GM12878 (cell line): ENCODE data around the gene COX6B2. TPM values are rescaled to one million over a fixed set of nuclear protein-coding genes. Genes with fewer than 3 reads are reported as not detected.

Source experiments
- ATAC-seq: fragments of 200-7000 bp; cut with Tn5 transposase; 3 replicates; pipeline ENCODE4 v1.9.1; 2020; ENCODE audit warnings: mild to moderate bottlenecking, moderate library complexity
- BruUV-seq: library from RNA; stranded (reverse); fragments of 400-500 nt; replicated peaks from 2 replicates; lab custom pipeline; 2021; lab: Mats Ljungman, UMichigan
- CTCF ChIA-PET: fragments of 300-600 bp; sonication (Branson Sonifier 250); formaldehyde crosslinking; extraction: SDS; loops from one replicate; lab custom pipeline; 2021; ENCODE audit warnings: inconsistent platforms; lab: Yijun Ruan, JAX
- POLR2A ChIA-PET: fragments of 350-600 bp; formaldehyde crosslinking; extraction: SDS; loops from one replicate; lab custom pipeline; 2021; ENCODE audit warnings: inconsistent platforms; lab: Charles Lee
- RAD21 ChIA-PET: fragments of 300-600 bp; sonication (Branson Sonifier 250); formaldehyde crosslinking; loops from one replicate; lab custom pipeline; 2023; ENCODE audit warnings: antibody characterized with exemption; ENCODE audit not compliant: unreplicated experiment; lab: Charles Lee
- SMC1A ChIA-PET: fragments of 300-600 bp; sonication (Branson Sonifier 250); formaldehyde crosslinking; loops from one replicate; lab custom pipeline; 2023; ENCODE audit not compliant: unreplicated experiment, uncharacterized antibody; lab: Charles Lee
- DNase-seq: peaks from one replicate; pipeline ENCODE4 v3.0.0-alpha.2; 2011; ENCODE audit warnings: low read depth, low spot score
- FAIRE-seq: peaks from 3 replicates; lab custom pipeline; 2011; peaks lifted over from hg19 to GRCh38; lab: Jason Lieb, UNC
- H2AFZ ChIP-seq: 2 replicates; pipeline ENCODE4 v1.6.0; 2011; ENCODE audit warnings: low read depth, low read length, control low read depth; ENCODE audit not compliant: control insufficient read depth
- H3K27ac ChIP-seq: 2 replicates; pipeline ENCODE4 v1.5.1; 2011; ENCODE audit warnings: control low read depth; ENCODE audit not compliant: control insufficient read depth, insufficient read depth
- H3K27me3 ChIP-seq, 2 experiments: replicated peaks in 1 of 2; 2 replicates each; pipeline versions ENCODE4 v1.6.0 to v1.6.1; 2011; ENCODE audit warnings: low read length in 1 of 2; ENCODE audit not compliant: control insufficient read depth in 2 of 2, insufficient read depth in 2 of 2
- H3K36me3 ChIP-seq, 2 experiments: 2 replicates each; pipeline ENCODE4 v1.5.1; 2011; ENCODE audit warnings: low read length in 1 of 2; ENCODE audit not compliant: control insufficient read depth in 2 of 2, insufficient read depth in 2 of 2
- H3K4me1 ChIP-seq: 2 replicates; pipeline ENCODE4 v1.6.1; 2011; ENCODE audit warnings: mild to moderate bottlenecking, low read length, moderate library complexity, mixed read lengths; ENCODE audit not compliant: control insufficient read depth, insufficient read depth
- H3K4me2 ChIP-seq: 2 replicates; pipeline ENCODE4 v1.6.0; 2011; ENCODE audit warnings: control low read depth; ENCODE audit not compliant: control insufficient read depth, insufficient read depth
- H3K4me3 ChIP-seq: fragments of 200-600 bp; sonication (generic); 2 replicates; pipeline ENCODE4 v1.5.1; 2016
- H3K79me2 ChIP-seq: 2 replicates; pipeline ENCODE4 v1.6.0; 2011; ENCODE audit warnings: low read length; ENCODE audit not compliant: control insufficient read depth, insufficient read depth
- H3K9ac ChIP-seq: 2 replicates; pipeline ENCODE4 v1.8.0; 2011; ENCODE audit warnings: low read length, control low read depth, mixed read lengths; ENCODE audit not compliant: control insufficient read depth, insufficient read depth
- H3K9me3 ChIP-seq: replicated peaks from 3 replicates; pipeline ENCODE4 v1.5.1; 2011; ENCODE audit warnings: mild to moderate bottlenecking, low read length; ENCODE audit not compliant: control insufficient read depth, insufficient read depth
- H4K20me1 ChIP-seq: 2 replicates; pipeline ENCODE4 v1.6.0; 2011; ENCODE audit not compliant: control insufficient read depth, insufficient read depth
- BCL11A ChIP-seq: IDR thresholded peaks from 2 replicates; pipeline ENCODE4 v1.6.1; 2011; ENCODE audit warnings: low read depth, low read length
- BCLAF1 ChIP-seq: fragments of 450-650 bp; IDR thresholded peaks from 2 replicates; pipeline ENCODE4 v1.6.1; 2017; ENCODE audit warnings: antibody characterized with exemption, mild to moderate bottlenecking, moderate library complexity
- CHD4 ChIP-seq: fragments of 200-600 bp; sonication (generic); IDR thresholded peaks from 2 replicates; pipeline ENCODE4 v1.6.1; 2016; ENCODE audit warnings: mild to moderate bottlenecking
- CTCF ChIP-seq, 3 experiments: IDR thresholded peaks in 2 of 3; conservative IDR thresholded peaks in 1 of 3; 2 replicates each; pipeline ENCODE4 v1.5.1; 2011; ENCODE audit warnings: low read depth in 3 of 3, low read length in 3 of 3, mild to moderate bottlenecking in 3 of 3, control low read depth in 2 of 3, moderate library complexity in 2 of 3, inconsistent platforms in 1 of 3, mixed read lengths in 1 of 3; ENCODE audit not compliant: control insufficient read depth in 2 of 3, insufficient read depth in 1 of 3; ENCODE audit errors: extremely low read depth in 1 of 3
- EP300 ChIP-seq, 2 experiments: fragments of 150-350 bp in 1 of 2; IDR thresholded peaks; 2 replicates each; pipeline ENCODE4 v1.6.1; 2011 to 2012; ENCODE audit warnings: low read depth in 2 of 2, low read length in 2 of 2, borderline replicate concordance in 1 of 2, improper control_type of control experiment in 1 of 2, inconsistent platforms in 1 of 2; ENCODE audit not compliant: control insufficient read depth in 1 of 2
- FOXK2 ChIP-seq: fragments of 450-650 bp; IDR thresholded peaks from 2 replicates; pipeline ENCODE4 v1.6.1; 2017; ENCODE audit warnings: mild to moderate bottlenecking, moderate library complexity
- HDGF ChIP-seq: fragments of 450-650 bp; IDR thresholded peaks from 2 replicates; pipeline ENCODE4 v1.6.1; 2016; ENCODE audit warnings: antibody characterized with exemption
- IRF4 ChIP-seq: IDR thresholded peaks from 2 replicates; pipeline ENCODE4 v1.6.1; 2011; ENCODE audit warnings: low read depth, low read length
- KAT2A ChIP-seq: conservative IDR thresholded peaks from 2 replicates; pipeline ENCODE4 v1.6.1; 2011; ENCODE audit warnings: low read depth, low read length; ENCODE audit not compliant: control insufficient read depth
- NKRF ChIP-seq: fragments of 450-650 bp; conservative IDR thresholded peaks from 2 replicates; pipeline ENCODE4 v1.6.1; 2017; ENCODE audit warnings: mild to moderate bottlenecking, moderate library complexity
- PAX5 ChIP-seq: IDR thresholded peaks from 2 replicates; pipeline ENCODE4 v1.6.1; 2011; ENCODE audit warnings: low read depth, low read length, borderline replicate concordance
- PAX8 ChIP-seq: fragments of 450-650 bp; IDR thresholded peaks from 2 replicates; pipeline ENCODE4 v1.6.1; 2017; ENCODE audit warnings: mild to moderate bottlenecking, moderate library complexity
- SMC3 ChIP-seq: IDR thresholded peaks from 2 replicates; pipeline ENCODE4 v1.6.1; 2011; ENCODE audit warnings: low read length, improper control_type of control experiment, borderline replicate concordance
- SPI1 ChIP-seq: IDR thresholded peaks from 2 replicates; pipeline ENCODE4 v1.6.1; 2011; ENCODE audit warnings: low read depth, mild to moderate bottlenecking, low read length, moderate library complexity, borderline replicate concordance; ENCODE audit not compliant: insufficient read depth
- SUPT20H ChIP-seq: IDR thresholded peaks from 2 replicates; pipeline ENCODE4 v1.6.1; 2011; ENCODE audit warnings: low read depth, mild to moderate bottlenecking, low read length, moderate library complexity, borderline replicate concordance; ENCODE audit not compliant: control insufficient read depth
- TCF7 ChIP-seq: IDR thresholded peaks from 2 replicates; pipeline ENCODE4 v1.6.1; 2014; ENCODE audit warnings: antibody characterized with exemption, borderline replicate concordance
- WGBS: methylation state at CpG from one replicate; pipeline ENCODE4 v1.1.6; 2016; ENCODE audit warnings: low lambda C conversion rate; ENCODE audit not compliant: insufficient replicate concordance, insufficient coverage; ENCODE audit errors: missing lambda C conversion rate; 5-methylcytosine and 5-hydroxymethylcytosine counted together
- in situ Hi-C: fragments of 300-500 bp; cut with MboI; formaldehyde crosslinking; loops from 9 replicates; pipeline ENCODE4 v1.14.3; 2018; ENCODE audit warnings: mixed read lengths
- intact Hi-C: fragments of 100-400 bp; cut with micrococcal nuclease; formaldehyde crosslinking; loops from one replicate; pipeline ENCODE4 v1.14.2; 2022; ENCODE audit not compliant: unreplicated experiment
- polyA plus RNA-seq, 11 experiments: library from polyadenylated mRNA; depleted of rRNA in 4 of 11; unstranded in 6 of 11; stranded (reverse) in 5 of 11; fragments of >200 nt; fragmentation: Nextera tagmentation in 4 of 11; fragmentation: Illumina TruSeq in 1 of 11; extraction: Ambion mirVana in 4 of 11; extraction: Trizol in 1 of 11; gene quantifications; 1 replicate in 1 of 11; 2 replicates in 10 of 11; pipeline versions ENCODE4 v1.2.1 to v1.2.3, GENCODE V29; 2011 to 2016; ENCODE audit warnings: inconsistent platforms in 2 of 11, missing spikeins in 2 of 11, low read depth in 1 of 11
- total RNA-seq, 4 experiments: library from RNA; depleted of rRNA in 3 of 4; stranded (reverse); fragments of >200 nt in 3 of 4; fragmentation: Illumina TruSeq in 1 of 4; extraction: Trizol in 1 of 4; gene quantifications; 2 replicates each; pipeline versions ENCODE4 v1.2.1 to v1.2.3, GENCODE V29; 2013 to 2021
- TF ChIP-seq, protein P1 (sequence below): IDR thresholded peaks from 2 replicates; pipeline ENCODE4 v1.6.1; 2011; ENCODE audit warnings: low read depth, low read length, improper control_type of control experiment, borderline replicate concordance

COX6B2 gene
- total and polyA plus RNA-seq, 10 of the 15 experiments (the other 5 are each of a cell fraction or from before 2014, with no cell fraction given) = 0.05 to 0.08 (median 0.07) TPM; not detected in 6

DNA sequence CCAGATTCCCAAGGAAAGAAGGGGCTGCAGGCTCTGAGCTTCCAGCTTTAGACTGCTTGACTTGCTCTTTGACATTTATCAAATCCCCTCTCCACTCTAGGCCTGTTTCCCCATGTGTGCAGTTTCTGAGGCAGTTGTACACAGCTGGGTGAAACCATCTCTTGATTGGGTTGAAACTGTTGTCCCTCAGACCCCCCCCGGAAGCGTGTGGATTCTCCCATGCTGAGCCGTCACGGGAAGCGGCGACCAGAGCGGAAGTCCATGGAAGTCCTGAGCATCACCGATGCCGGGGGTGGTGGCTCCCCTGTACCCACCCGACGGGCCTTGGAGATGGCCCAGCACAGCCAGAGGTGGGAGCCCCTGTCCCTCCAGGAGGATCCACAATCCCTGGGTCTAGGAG is 51.0 kb downstream of the COX6B2 start:
- BruUV-seq = no TSS peak
- H3K4me1 ChIP-seq = peaks cover 10% of the 10 kb centered on the region
- H3K4me3 ChIP-seq = no peak overlapping the region
- 91% methylated on average over 11 of the region's 11 CpGs for WGBS
- DNase-seq = no peak
- H4K20me1 ChIP-seq = no peaks in the 10 kb centered on the region; the same call in 1 of the 2 replicates
- no peak overlapping the region for H3K4me2 ChIP-seq
- CTCF ChIA-PET = interaction anchor here (1.0 to 3.8 kb wide), 6 partner anchors 9 to 201 kb away, joined by 3 to 49 read pairs (median 12); partner anchors contain the start of gene TMEM238
- SMC1A ChIA-PET = interaction anchor here (1.0 to 3.5 kb wide), 2 partner anchors 12 to 80 kb away, joined by 3 to 22 read pairs; partner anchors contain the start of gene TMEM238
- H3K9ac ChIP-seq = no peak overlapping the region
- H3K9me3 ChIP-seq = no peaks in the 10 kb centered on the region
- no peaks in the 10 kb centered on the region for H3K36me3 ChIP-seq
- no peak for FAIRE-seq
- no peak overlapping the region for H2AFZ ChIP-seq
- intact Hi-C loops (loop anchor here (5.0 kb wide), 1 partner anchor 79 kb away; the partner anchor contains the start of gene TMEM238), in situ Hi-C loops (no loop called here)
- no peaks in the 10 kb centered on the region for H3K79me2 ChIP-seq
- no peak for ATAC-seq
- H3K27ac ChIP-seq = no peak overlapping the region
- H3K27me3 ChIP-seq = no peaks in the 10 kb centered on the region
- POLR2A ChIA-PET = interaction anchor here (0.9 kb wide), 1 partner anchor 36 kb away, joined by 4 read pairs; the partner anchor contains the start of gene KMT5C
- RAD21 ChIA-PET = interaction anchor here (2.8 kb wide), 1 partner anchor 80 kb away, joined by 28 read pairs; the partner anchor contains the start of gene TMEM238
- no peak for TF ChIP-seq BCL11A
- no peak for TF ChIP-seq HDGF
- TF ChIP-seq SPI1 = no peak
- no peak for TF ChIP-seq CTCF (IDR thresholded peaks at IDR 0.05 in 2 of 3, conservative IDR thresholded peaks at IDR 0.05 in 1 of 3; ENCODE audit: control insufficient read depth in 2 of 3, extremely low read depth in 1 of 3, insufficient read depth in 1 of 3, low read depth in 3 of 3, low read length in 3 of 3)
- no peak for TF ChIP-seq SMC3
- TF ChIP-seq SUPT20H = no peak
- TF ChIP-seq KAT2A = no peak
- no peak for TF ChIP-seq EP300 (IDR thresholded peaks at IDR 0.05; ENCODE audit: borderline replicate concordance in 1 of 2, control insufficient read depth in 1 of 2, low read depth in 2 of 2, low read length in 2 of 2)
- TF ChIP-seq, protein P1, sequence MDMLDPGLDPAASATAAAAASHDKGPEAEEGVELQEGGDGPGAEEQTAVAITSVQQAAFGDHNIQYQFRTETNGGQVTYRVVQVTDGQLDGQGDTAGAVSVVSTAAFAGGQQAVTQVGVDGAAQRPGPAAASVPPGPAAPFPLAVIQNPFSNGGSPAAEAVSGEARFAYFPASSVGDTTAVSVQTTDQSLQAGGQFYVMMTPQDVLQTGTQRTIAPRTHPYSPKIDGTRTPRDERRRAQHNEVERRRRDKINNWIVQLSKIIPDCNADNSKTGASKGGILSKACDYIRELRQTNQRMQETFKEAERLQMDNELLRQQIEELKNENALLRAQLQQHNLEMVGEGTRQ = no peak
- TF ChIP-seq NKRF = no peak
- TF ChIP-seq FOXK2 = no peak
- no peak for TF ChIP-seq TCF7
- TF ChIP-seq IRF4 = no peak
- TF ChIP-seq PAX5 = no peak
- no peak for TF ChIP-seq PAX8
- TF ChIP-seq CHD4 = no peak
- TF ChIP-seq BCLAF1 = no peak
